GM12874 (cell line): ENCODE data around the gene POU1F1.

Experiments used
- TF ChIP-seq, protein P1 (sequence below): IDR thresholded peaks from 2 replicates; pipeline ENCODE4 v1.5.1; 2011; ENCODE audit warnings: low read depth, mild to moderate bottlenecking, control low read depth, low read length, moderate library complexity; ENCODE audit not compliant: insufficient read depth

The POU1F1 gene

GRCh38 chr3:87309601-87310000, 33.2 kb upstream of the POU1F1 start:
- TF ChIP-seq, protein P1, sequence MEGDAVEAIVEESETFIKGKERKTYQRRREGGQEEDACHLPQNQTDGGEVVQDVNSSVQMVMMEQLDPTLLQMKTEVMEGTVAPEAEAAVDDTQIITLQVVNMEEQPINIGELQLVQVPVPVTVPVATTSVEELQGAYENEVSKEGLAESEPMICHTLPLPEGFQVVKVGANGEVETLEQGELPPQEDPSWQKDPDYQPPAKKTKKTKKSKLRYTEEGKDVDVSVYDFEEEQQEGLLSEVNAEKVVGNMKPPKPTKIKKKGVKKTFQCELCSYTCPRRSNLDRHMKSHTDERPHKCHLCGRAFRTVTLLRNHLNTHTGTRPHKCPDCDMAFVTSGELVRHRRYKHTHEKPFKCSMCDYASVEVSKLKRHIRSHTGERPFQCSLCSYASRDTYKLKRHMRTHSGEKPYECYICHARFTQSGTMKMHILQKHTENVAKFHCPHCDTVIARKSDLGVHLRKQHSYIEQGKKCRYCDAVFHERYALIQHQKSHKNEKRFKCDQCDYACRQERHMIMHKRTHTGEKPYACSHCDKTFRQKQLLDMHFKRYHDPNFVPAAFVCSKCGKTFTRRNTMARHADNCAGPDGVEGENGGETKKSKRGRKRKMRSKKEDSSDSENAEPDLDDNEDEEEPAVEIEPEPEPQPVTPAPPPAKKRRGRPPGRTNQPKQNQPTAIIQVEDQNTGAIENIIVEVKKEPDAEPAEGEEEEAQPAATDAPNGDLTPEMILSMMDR: no peak

DNA sequence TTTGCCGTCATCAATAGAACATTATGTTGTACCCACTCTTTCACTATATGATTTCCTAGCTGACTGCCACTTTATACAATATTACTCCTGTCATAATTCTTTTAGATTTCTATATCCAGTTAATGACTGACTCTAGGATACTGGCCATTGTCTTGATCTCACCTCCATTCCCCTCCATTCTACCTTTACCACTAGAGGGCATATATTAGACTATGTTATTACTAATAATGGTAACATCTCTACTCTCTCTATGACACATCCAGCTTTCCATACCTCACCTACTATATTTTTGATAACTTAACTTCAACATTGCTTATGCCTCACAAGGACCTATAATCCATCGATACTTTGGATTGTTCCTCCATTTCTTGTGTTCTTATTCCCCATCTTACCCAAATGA, 31.4 kb upstream of the POU1F1 start:
- TF ChIP-seq, protein P1: no peak

GRCh38 chr3:87305517-87305916, 29.1 kb upstream of the POU1F1 start:
- TF ChIP-seq, protein P1: no peak

GRCh38 chr3:87298111-87298718, 21.8 kb upstream of the POU1F1 start:
- TF ChIP-seq, protein P1: peak; percentile 18; the same call in 1 of the 2 replicates

- TF ChIP-seq, protein P1: no peak
These were observed 12.1 kb upstream of the POU1F1 start for GRCh38 chr3:87288446-87288845.

DNA sequence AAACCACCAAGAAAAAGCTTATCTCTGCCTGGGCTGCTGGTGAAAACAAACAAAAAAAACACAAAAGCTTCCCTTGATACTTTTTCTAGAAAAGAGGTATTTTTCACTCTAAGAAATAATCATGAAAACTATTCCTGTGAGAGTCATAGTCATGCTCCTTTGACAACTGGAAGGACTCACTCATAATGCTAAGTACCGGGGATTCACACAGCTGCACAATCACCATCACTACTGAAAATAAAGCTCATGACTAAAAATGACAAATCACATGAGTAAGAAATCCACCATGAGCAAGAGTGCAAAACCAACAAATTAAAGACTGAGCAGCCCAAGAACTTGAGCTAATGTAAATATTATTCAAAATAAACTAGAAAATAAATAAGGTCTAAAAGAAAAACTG, 10.6 kb upstream of the POU1F1 start:
- TF ChIP-seq, protein P1: no peak

DNA sequence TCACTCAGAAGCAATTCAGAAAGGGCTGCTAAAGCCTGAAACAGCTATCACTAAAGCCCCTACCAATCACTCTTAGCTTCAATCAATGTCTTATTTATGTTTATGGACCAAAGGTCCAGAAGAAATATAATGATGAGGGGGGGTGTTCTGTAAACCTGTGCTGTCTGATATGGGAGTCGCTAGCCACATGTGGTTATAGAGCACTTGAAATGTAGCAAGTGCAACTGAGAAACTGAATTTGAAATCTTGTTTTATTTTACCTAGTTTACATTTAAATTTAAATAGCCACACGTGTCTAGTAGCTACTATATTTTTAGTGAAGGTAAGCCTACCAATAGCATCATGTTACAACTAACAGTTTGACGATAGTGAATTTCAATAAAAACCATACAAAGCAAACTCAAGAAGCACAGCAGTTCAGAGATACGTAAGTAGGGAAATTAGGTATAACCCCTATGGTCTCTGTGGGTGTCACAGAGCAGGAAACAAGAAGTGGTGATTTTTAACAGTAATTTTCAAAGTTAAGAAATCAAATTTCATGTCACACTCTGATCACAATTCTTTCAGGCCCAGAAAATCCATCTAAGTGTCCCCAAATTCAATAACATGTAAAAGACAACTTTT, 3.6 kb downstream of the POU1F1 start:
- TF ChIP-seq, protein P1: no peak
